HG03442 (cell line): ENCODE data around the gene SDCBP2.
"Not testable (repeated sequence)": the region's sequence is repeated elsewhere in the genome, so short reads cannot be mapped to it uniquely, and the experiment has no call there.

ENCODE experiments used
- ATAC-seq: cut with Tn5 transposase; IDR thresholded peaks from one replicate; pipeline ENCODE4 v1.9.1; 2021; ENCODE audit warnings: mild to moderate bottlenecking, moderate library complexity; ENCODE audit not compliant: unreplicated experiment

Gene SDCBP2

GRCh38 chr20:1360094-1360846, 31.3 kb upstream of the SDCBP2 start:
- no peak for ATAC-seq

GRCh38 chr20:1357921-1358671, 29.2 kb upstream of the SDCBP2 start:
- ATAC-seq, result no peak

GRCh38 chr20:1353956-1354355, 25.0 kb upstream of the SDCBP2 start:
- no peak for ATAC-seq

GRCh38 chr20:1346315-1346969, 17.5 kb upstream of the SDCBP2 start:
- ATAC-seq, result no peak

GRCh38 chr20:1345756-1346093, 16.8 kb upstream of the SDCBP2 start:
- no peak for ATAC-seq

- ATAC-seq, result no peak
Measured at GRCh38 chr20:1345030-1345755, 16.3 kb upstream of the SDCBP2 start.

- not testable (repeated sequence) for ATAC-seq
Measured at GRCh38 chr20:1343446-1344124, 14.6 kb upstream of the SDCBP2 start.

- ATAC-seq, result no peak
Measured at GRCh38 chr20:1341561-1342265, 12.8 kb upstream of the SDCBP2 start.

- ATAC-seq, result no peak
Measured at GRCh38 chr20:1338801-1339200, 9.9 kb upstream of the SDCBP2 start.

- ATAC-seq, result no peak
Measured at GRCh38 chr20:1338096-1338495, 9.2 kb upstream of the SDCBP2 start.

- no peak for ATAC-seq
Measured at GRCh38 chr20:1337441-1337840, 8.5 kb upstream of the SDCBP2 start.

GRCh38 chr20:1336699-1337367, 7.9 kb upstream of the SDCBP2 start:
- ATAC-seq, result no peak

GRCh38 chr20:1335961-1336698, 7.2 kb upstream of the SDCBP2 start:
- no peak for ATAC-seq

- ATAC-seq, result no peak
Measured at GRCh38 chr20:1334761-1335160, 5.8 kb upstream of the SDCBP2 start.

GRCh38 chr20:1334370-1334731, 5.4 kb upstream of the SDCBP2 start:
- no peak for ATAC-seq

GRCh38 chr20:1333462-1334369, 4.8 kb upstream of the SDCBP2 start:
- no peak for ATAC-seq

GRCh38 chr20:1332749-1333300, 3.9 kb upstream of the SDCBP2 start:
- ATAC-seq, result no peak
